ENCODE measurements around the gene CCDC116. TPM values are rescaled to one million over a fixed set of nuclear protein-coding genes. Genes with fewer than 3 reads are reported as not detected.
A peak's percentile ranks its signal among the peaks of the same experiment; 100 is the strongest.

Gene CCDC116
- total and polyA plus RNA-seq, 10 donors: 0.24 to 0.66 (median 0.49) TPM

- H3K36me3 ChIP-seq: peaks cover 0 to 74% (median 34%) of the 10 kb centered on the region in 6 donors
- peaks cover 5 to 93% (median 33%) of the 10 kb centered on the region in 6 donors for H3K4me1 ChIP-seq
- intact Hi-C loops (cut with DNase I; ENCODE audit: low total_unique reads): no loop called here
- no peak overlapping the region for H3K27ac ChIP-seq
- H3K27me3 ChIP-seq (replicated peaks in 1 of 7): no peaks in the 10 kb centered on the region
- 73 to 94% (median 86%) methylated on average over 3 of the region's 3 CpGs for WGBS, 5 donors
- H3K4me3 ChIP-seq: no peak overlapping the region
- no peak for DNase-seq
- H3K9me3 ChIP-seq: no peaks in the 10 kb centered on the region
- TF ChIP-seq CTCF (IDR thresholded peaks at IDR 0.05 in 8 of 11, conservative IDR thresholded peaks at IDR 0.05 in 3 of 11) (no peak), POLR2AphosphoS5 (IDR thresholded peaks at IDR 0.05) (no peak), POLR2A (IDR thresholded peaks at IDR 0.05) (no peak)
These were observed 34.3 kb upstream of the CCDC116 start for GRCh38 chr22:21598302-21598701.

- peak overlapping the region in 4 of 8 donors; percentile 11 to 21 (median 16) for H3K27ac ChIP-seq
- TF ChIP-seq CTCF (IDR thresholded peaks at IDR 0.05 in 8 of 11, conservative IDR thresholded peaks at IDR 0.05 in 3 of 11) (no peak), POLR2A (IDR thresholded peaks at IDR 0.05) (no peak), POLR2AphosphoS5 (IDR thresholded peaks at IDR 0.05) (no peak)
- intact Hi-C loops (cut with DNase I; ENCODE audit: low total_unique reads): no loop called here
- peaks cover 0 to 65% (median 24%) of the 10 kb centered on the region in 6 donors for H3K36me3 ChIP-seq
- no peak overlapping the region for H3K4me3 ChIP-seq
- H3K27me3 ChIP-seq (replicated peaks in 1 of 7): no peaks in the 10 kb centered on the region
- WGBS, 5 donors: 76 to 79% (median 78%) methylated on average over 6 of the region's 6 CpGs
- no peak for DNase-seq
- no peaks in the 10 kb centered on the region for H3K9me3 ChIP-seq
- peaks cover 5 to 93% (median 31%) of the 10 kb centered on the region in 6 donors for H3K4me1 ChIP-seq
These were observed 33.3 kb upstream of the CCDC116 start for GRCh38 chr22:21599053-21599893.

- peaks cover 0 to 44% (median 0%) of the 10 kb centered on the region in 6 donors for H3K36me3 ChIP-seq
- H3K9me3 ChIP-seq: no peaks in the 10 kb centered on the region
- H3K4me3 ChIP-seq: no peak overlapping the region
- H3K27me3 ChIP-seq (replicated peaks in 1 of 7): no peaks in the 10 kb centered on the region
- intact Hi-C loops (cut with DNase I; ENCODE audit: low total_unique reads): no loop called here
- TF ChIP-seq CTCF (IDR thresholded peaks at IDR 0.05 in 8 of 11, conservative IDR thresholded peaks at IDR 0.05 in 3 of 11) (no peak), POLR2A (IDR thresholded peaks at IDR 0.05) (no peak), POLR2AphosphoS5 (IDR thresholded peaks at IDR 0.05) (no peak)
- H3K27ac ChIP-seq: no peak overlapping the region
- WGBS, 5 donors: 87 to 98% (median 87%) methylated on average over 6 of the region's 6 CpGs
- DNase-seq: no peak
- peaks cover 5 to 100% (median 36%) of the 10 kb centered on the region in 6 donors for H3K4me1 ChIP-seq
These were observed 30.0 kb upstream of the CCDC116 start for GRCh38 chr22:21602579-21602978.

GRCh38 chr22:21603973-21604372 lies 28.6 kb upstream of the CCDC116 start:
- no peak for DNase-seq
- Histone ChIP-seq H3K27me3 (replicated peaks in 1 of 7) (no peaks in the 10 kb centered on the region), H3K9me3 (no peaks in the 10 kb centered on the region), H3K27ac (peak overlapping the region in 2 of 8 donors; percentile 16 to 50), H3K4me1 (peaks cover under 1 to 98% (median 32%) of the 10 kb centered on the region in 6 donors), H3K4me3 (no peak overlapping the region), H3K36me3 (peaks cover 0 to 40% (median 0%) of the 10 kb centered on the region in 6 donors)
- intact Hi-C loops (cut with DNase I; ENCODE audit: low total_unique reads): no loop called here
- whole genome bisulfite sequencing, 5 donors: 80 to 91% (median 83%) methylated on average over 9 of the region's 9 CpGs
- no peak for TF ChIP-seq CTCF (IDR thresholded peaks at IDR 0.05 in 8 of 11, conservative IDR thresholded peaks at IDR 0.05 in 3 of 11)
- no peak for TF ChIP-seq POLR2AphosphoS5 (IDR thresholded peaks at IDR 0.05)
- no peak for TF ChIP-seq POLR2A (IDR thresholded peaks at IDR 0.05)
